ENCODE results near the gene CFAP119.

CFAP119 gene

DNA sequence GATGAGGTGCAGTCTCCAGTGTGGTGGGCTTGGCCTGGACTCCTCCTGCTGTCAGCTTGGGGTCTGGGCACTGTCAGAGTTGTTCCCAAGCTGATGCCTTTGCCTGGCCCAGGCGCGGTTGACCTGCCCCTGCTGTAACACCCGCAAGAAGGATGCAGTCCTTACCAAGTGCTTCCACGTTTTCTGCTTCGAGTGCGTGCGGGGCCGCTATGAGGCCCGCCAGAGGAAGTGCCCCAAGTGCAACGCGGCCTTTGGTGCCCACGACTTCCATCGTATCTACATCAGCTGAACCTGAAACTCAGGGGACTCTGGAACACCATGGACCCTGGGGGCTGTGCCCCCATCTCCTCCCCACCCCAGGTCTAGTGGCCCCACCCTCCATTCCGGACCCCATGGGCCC lies 12.0 kb upstream of the CFAP119 start:
- TF ChIP-seq CTCF (IDR thresholded peaks at IDR 0.05), result no peak
- Histone ChIP-seq H3K27me3 (peaks cover 10% of the 10 kb centered on the region), H3K27ac (no peak overlapping the region), H3K4me3 (ENCODE audit: low read depth in 1 of 2, low read length in 1 of 2) (no peak overlapping the region), H3K36me3 (peaks cover 63% of the 10 kb centered on the region), H3K9me3 (no peaks in the 10 kb centered on the region), H3K4me1 (ENCODE audit: control insufficient read depth in 1 of 2, insufficient read depth in 1 of 2, low read depth in 1 of 2, low read length in 1 of 2) (peaks cover 26% of the 10 kb centered on the region in 2 experiments)

- no peak overlapping the region for H3K27ac ChIP-seq
- H3K36me3 ChIP-seq, result peaks cover 84% of the 10 kb centered on the region
- no peak for TF ChIP-seq CTCF (IDR thresholded peaks at IDR 0.05)
- no peak overlapping the region for H3K4me3 ChIP-seq (ENCODE audit: low read depth in 1 of 2, low read length in 1 of 2)
- no peaks in the 10 kb centered on the region for H3K9me3 ChIP-seq
- H3K4me1 ChIP-seq (ENCODE audit: control insufficient read depth in 1 of 2, insufficient read depth in 1 of 2, low read depth in 1 of 2, low read length in 1 of 2), result peaks cover 24% of the 10 kb centered on the region in 2 experiments
- H3K27me3 ChIP-seq, result peaks cover 10% of the 10 kb centered on the region
Observed at GRCh38 chr16:30771726-30772125, 9.9 kb upstream of the CFAP119 start.

DNA sequence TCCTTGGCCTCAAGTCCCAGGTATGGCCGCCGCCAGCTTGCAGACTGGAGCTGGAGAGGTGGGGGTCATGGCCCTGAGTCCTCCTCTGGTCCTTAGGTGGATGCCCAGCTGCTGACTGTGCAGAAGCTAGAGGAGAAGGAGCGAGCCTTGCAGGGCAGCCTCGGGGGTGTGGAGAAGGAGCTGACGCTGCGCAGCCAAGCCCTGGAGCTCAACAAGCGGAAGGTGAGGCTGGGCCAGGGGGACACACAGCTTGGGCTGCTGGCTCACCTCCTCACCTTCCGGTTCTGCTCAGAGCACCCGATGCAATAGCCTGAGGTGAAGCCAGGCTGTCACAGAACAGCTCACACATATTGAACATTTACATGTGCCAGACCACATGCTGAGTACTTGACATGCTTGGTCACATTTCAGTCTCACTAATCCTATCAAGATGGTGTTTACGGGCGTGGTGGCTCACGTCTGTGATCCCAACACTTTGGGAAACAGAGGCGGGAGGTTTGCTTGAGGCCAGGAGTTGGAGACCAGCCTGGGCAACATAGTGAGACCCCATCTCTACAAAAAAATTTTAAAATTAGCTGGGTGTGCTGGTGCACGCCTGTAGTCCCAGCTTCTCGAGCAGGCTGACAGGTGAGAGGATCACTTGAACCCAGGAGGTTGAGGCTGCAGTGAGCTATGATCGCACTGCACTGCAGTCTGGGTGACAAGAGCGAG lies 7.7 kb upstream of the CFAP119 start:
- H3K9me3 ChIP-seq, result no peaks in the 10 kb centered on the region
- peaks cover 100% of the 10 kb centered on the region for H3K36me3 ChIP-seq
- TF ChIP-seq CTCF (IDR thresholded peaks at IDR 0.05), result no peak
- no peak overlapping the region for H3K4me3 ChIP-seq (ENCODE audit: low read depth in 1 of 2, low read length in 1 of 2)
- H3K4me1 ChIP-seq (ENCODE audit: control insufficient read depth in 1 of 2, insufficient read depth in 1 of 2, low read depth in 1 of 2, low read length in 1 of 2), result peaks cover 2% of the 10 kb centered on the region in 2 experiments
- no peak overlapping the region for H3K27ac ChIP-seq
- H3K27me3 ChIP-seq, result no peaks in the 10 kb centered on the region

DNA sequence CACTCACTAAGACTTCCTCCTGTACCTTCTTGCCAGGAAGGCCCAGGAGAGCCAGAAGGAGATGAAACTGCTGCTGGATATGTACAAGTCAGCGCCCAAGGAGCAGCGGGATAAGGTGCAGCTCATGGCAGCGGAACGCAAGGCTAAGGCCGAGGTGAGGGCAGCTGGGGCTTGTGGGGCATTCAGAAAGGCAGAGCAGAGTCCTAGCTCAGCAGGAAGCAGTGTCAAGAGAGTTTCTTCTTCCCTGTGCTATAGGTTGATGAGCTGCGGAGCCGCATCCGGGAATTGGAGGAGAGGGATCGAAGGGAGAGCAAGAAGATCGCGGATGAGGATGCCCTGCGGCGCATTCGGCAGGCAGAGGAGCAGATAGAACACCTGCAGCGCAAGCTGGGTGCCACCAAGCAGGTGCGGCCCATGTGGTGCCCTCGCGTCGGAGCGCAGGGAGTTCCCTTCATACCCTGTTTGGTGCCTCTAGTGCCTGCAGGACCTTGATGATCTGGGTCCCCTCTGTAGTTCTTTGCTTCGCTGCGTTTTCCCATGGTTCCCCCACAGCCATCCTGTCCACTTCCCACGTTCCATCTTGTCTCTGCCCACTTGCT lies 6.8 kb upstream of the CFAP119 start:
- Histone ChIP-seq H3K27ac (no peak overlapping the region), H3K4me1 (ENCODE audit: control insufficient read depth in 1 of 2, insufficient read depth in 1 of 2, low read depth in 1 of 2, low read length in 1 of 2) (peaks cover 3 to 6% of the 10 kb centered on the region in 2 experiments), H3K36me3 (peaks cover 100% of the 10 kb centered on the region), H3K4me3 (ENCODE audit: low read depth in 1 of 2, low read length in 1 of 2) (no peak overlapping the region), H3K9me3 (no peaks in the 10 kb centered on the region), H3K27me3 (no peaks in the 10 kb centered on the region)
- TF ChIP-seq CTCF (IDR thresholded peaks at IDR 0.05), result no peak

DNA sequence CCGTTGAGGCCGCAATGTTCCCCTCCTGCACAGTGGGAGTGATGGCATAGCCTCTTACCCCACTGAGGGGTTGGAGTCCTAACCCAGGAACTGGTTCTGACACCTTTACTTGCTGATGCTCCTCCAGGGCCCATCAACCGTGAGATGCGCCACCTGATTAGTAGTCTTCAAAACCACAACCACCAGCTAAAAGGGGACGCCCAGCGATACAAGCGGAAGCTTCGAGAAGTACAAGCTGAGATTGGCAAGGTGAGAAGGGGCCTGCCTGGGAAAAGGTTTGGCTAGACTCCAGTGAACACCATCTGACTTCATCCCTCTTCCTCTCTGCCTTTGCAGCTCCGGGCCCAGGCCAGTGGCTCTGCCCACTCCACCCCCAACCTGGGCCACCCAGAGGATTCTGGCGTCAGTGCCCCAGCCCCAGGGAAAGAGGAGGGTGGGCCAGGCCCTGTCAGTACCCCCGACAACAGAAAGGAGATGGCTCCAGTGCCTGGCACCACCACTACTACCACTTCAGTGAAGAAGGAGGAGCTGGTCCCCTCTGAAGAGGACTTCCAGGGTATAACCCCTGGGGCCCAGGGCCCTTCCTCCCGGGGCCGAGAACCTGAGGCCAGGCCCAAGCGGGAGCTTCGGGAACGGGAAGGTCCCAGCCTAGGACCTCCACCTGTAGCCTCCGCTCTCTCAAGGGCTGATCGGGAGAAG lies 6.1 kb upstream of the CFAP119 start:
- no peak overlapping the region for H3K4me3 ChIP-seq (ENCODE audit: low read depth in 1 of 2, low read length in 1 of 2)
- H3K27me3 ChIP-seq, result no peaks in the 10 kb centered on the region
- no peaks in the 10 kb centered on the region for H3K9me3 ChIP-seq
- peaks cover 100% of the 10 kb centered on the region for H3K36me3 ChIP-seq
- no peak for TF ChIP-seq CTCF (IDR thresholded peaks at IDR 0.05)
- H3K27ac ChIP-seq, result no peak overlapping the region
- H3K4me1 ChIP-seq (ENCODE audit: control insufficient read depth in 1 of 2, insufficient read depth in 1 of 2, low read depth in 1 of 2, low read length in 1 of 2), result peaks cover 11 to 14% of the 10 kb centered on the region in 2 experiments

Measured in neutrophil (primary cell).